ENCODE data around the gene TMEM63A.
A peak's percentile ranks its signal among the peaks of the same experiment; 100 is the strongest.

TMEM63A gene

GRCh38 chr1:225845571-225846259, 36.5 kb downstream of the TMEM63A start:
- Histone ChIP-seq H4K8ac (ENCODE audit: low read depth, low read length) (no peak overlapping the region), H3K36me3 (ENCODE audit: control insufficient read depth, insufficient read depth, low read length) (peaks cover 11% of the 10 kb centered on the region)
- WGBS (ENCODE audit: extremely low coverage, insufficient coverage, low lambda C conversion rate) = no CpG with 5 or more reads among the region's 13 CpGs

GRCh38 chr1:225845097-225845496, 37.1 kb downstream of the TMEM63A start:
- no peaks in the 10 kb centered on the region for H3K4me1 ChIP-seq (ENCODE audit: control insufficient read depth, low read depth, low read length)
- H3K18ac ChIP-seq (ENCODE audit: low read length) = no peak overlapping the region
- H4K5ac ChIP-seq (ENCODE audit: low read length) = no peak overlapping the region
- no peak overlapping the region for H2BK15ac ChIP-seq (replicated peaks; ENCODE audit: low read depth)
- H3K4me3 ChIP-seq (ENCODE audit: low read length) = no peak overlapping the region
- no peak for DNase-seq
- no peak overlapping the region for H2BK120ac ChIP-seq (ENCODE audit: low read depth, low read length)
- no peak overlapping the region for H4K8ac ChIP-seq (ENCODE audit: low read depth, low read length)
- WGBS (ENCODE audit: extremely low coverage, insufficient coverage, low lambda C conversion rate) = no CpG with 5 or more reads among the region's 14 CpGs
- no peak overlapping the region for H3K4me2 ChIP-seq (ENCODE audit: low read length)
- no peaks in the 10 kb centered on the region for H3K27me3 ChIP-seq (ENCODE audit: insufficient read depth, low read length, poor library complexity)
- H3K23ac ChIP-seq (ENCODE audit: low read length) = no peak overlapping the region
- H2AK5ac ChIP-seq (ENCODE audit: low read length) = no peak overlapping the region
- H3K27ac ChIP-seq (ENCODE audit: low read depth, low read length) = no peak overlapping the region
- no peak overlapping the region for H3K4ac ChIP-seq (ENCODE audit: low read depth, low read length)
- H3K79me1 ChIP-seq (ENCODE audit: low read length) = no peaks in the 10 kb centered on the region
- H3K56ac ChIP-seq (ENCODE audit: low read length) = no peak overlapping the region
- no peak overlapping the region for H2BK5ac ChIP-seq (ENCODE audit: low read length)
- H3K9ac ChIP-seq (ENCODE audit: low read length) = no peak overlapping the region
- H3K79me2 ChIP-seq (ENCODE audit: control insufficient read depth, insufficient read depth, low read length) = no peaks in the 10 kb centered on the region
- H3K36me3 ChIP-seq (ENCODE audit: control insufficient read depth, insufficient read depth, low read length) = peaks cover 13% of the 10 kb centered on the region

More at GRCh38 chr1:225845571-225846259, 36.5 kb downstream of the TMEM63A start:
- Histone ChIP-seq H3K4me3 (ENCODE audit: low read length) (no peak overlapping the region), H3K4ac (ENCODE audit: low read depth, low read length) (no peak overlapping the region), H3K27ac (ENCODE audit: low read depth, low read length) (no peak overlapping the region), H2BK120ac (ENCODE audit: low read depth, low read length) (no peak overlapping the region), H3K56ac (ENCODE audit: low read length) (peak overlapping the region; percentile 27), H3K4me1 (ENCODE audit: control insufficient read depth, low read depth, low read length) (no peaks in the 10 kb centered on the region), H4K5ac (ENCODE audit: low read length) (no peak overlapping the region), H3K23ac (ENCODE audit: low read length) (no peak overlapping the region), H2BK15ac (replicated peaks; ENCODE audit: low read depth) (no peak overlapping the region), H2AK5ac (ENCODE audit: low read length) (no peak overlapping the region), H3K79me2 (ENCODE audit: control insufficient read depth, insufficient read depth, low read length) (no peaks in the 10 kb centered on the region), H2BK5ac (ENCODE audit: low read length) (no peak overlapping the region), H3K4me2 (ENCODE audit: low read length) (no peak overlapping the region), H3K9ac (ENCODE audit: low read length) (no peak overlapping the region), H3K79me1 (ENCODE audit: low read length) (no peaks in the 10 kb centered on the region), H3K18ac (ENCODE audit: low read length) (no peak overlapping the region), H3K27me3 (ENCODE audit: insufficient read depth, low read length, poor library complexity) (no peaks in the 10 kb centered on the region)
- peak; percentile 98 for DNase-seq

- Histone ChIP-seq H3K27me3 (ENCODE audit: insufficient read depth, low read length, poor library complexity) (no peaks in the 10 kb centered on the region), H3K36me3 (ENCODE audit: control insufficient read depth, insufficient read depth, low read length) (peaks cover 14% of the 10 kb centered on the region)
- DNase-seq = no peak
These were observed 37.7 kb downstream of the TMEM63A start for GRCh38 chr1:225844236-225845061.

GRCh38 chr1:225843426-225843795, 38.8 kb downstream of the TMEM63A start:
- Histone ChIP-seq H3K18ac (ENCODE audit: low read length) (no peak overlapping the region), H3K23ac (ENCODE audit: low read length) (no peak overlapping the region), H3K4me2 (ENCODE audit: low read length) (no peak overlapping the region), H2BK5ac (ENCODE audit: low read length) (no peak overlapping the region), H4K5ac (ENCODE audit: low read length) (no peak overlapping the region), H3K27me3 (ENCODE audit: insufficient read depth, low read length, poor library complexity) (no peaks in the 10 kb centered on the region), H3K79me2 (ENCODE audit: control insufficient read depth, insufficient read depth, low read length) (no peaks in the 10 kb centered on the region), H3K56ac (ENCODE audit: low read length) (no peak overlapping the region), H2BK120ac (ENCODE audit: low read depth, low read length) (no peak overlapping the region), H3K36me3 (ENCODE audit: control insufficient read depth, insufficient read depth, low read length) (peaks cover 17% of the 10 kb centered on the region), H3K9ac (ENCODE audit: low read length) (no peak overlapping the region), H3K4me3 (ENCODE audit: low read length) (no peak overlapping the region), H3K4me1 (ENCODE audit: control insufficient read depth, low read depth, low read length) (no peaks in the 10 kb centered on the region), H3K27ac (ENCODE audit: low read depth, low read length) (no peak overlapping the region), H3K79me1 (ENCODE audit: low read length) (no peaks in the 10 kb centered on the region), H2BK15ac (replicated peaks; ENCODE audit: low read depth) (no peak overlapping the region), H3K4ac (ENCODE audit: low read depth, low read length) (no peak overlapping the region), H4K8ac (ENCODE audit: low read depth, low read length) (no peak overlapping the region), H2AK5ac (ENCODE audit: low read length) (no peak overlapping the region)
- WGBS (ENCODE audit: extremely low coverage, insufficient coverage, low lambda C conversion rate) = no CpG with 5 or more reads among the region's 6 CpGs
- no peak for DNase-seq

More at GRCh38 chr1:225844236-225845061, 37.7 kb downstream of the TMEM63A start:
- Histone ChIP-seq H3K18ac (ENCODE audit: low read length) (no peak overlapping the region), H3K4me1 (ENCODE audit: control insufficient read depth, low read depth, low read length) (no peaks in the 10 kb centered on the region), H2BK120ac (ENCODE audit: low read depth, low read length) (no peak overlapping the region), H3K4me3 (ENCODE audit: low read length) (no peak overlapping the region), H2BK15ac (replicated peaks; ENCODE audit: low read depth) (no peak overlapping the region), H3K56ac (ENCODE audit: low read length) (no peak overlapping the region), H3K79me2 (ENCODE audit: control insufficient read depth, insufficient read depth, low read length) (no peaks in the 10 kb centered on the region), H4K5ac (ENCODE audit: low read length) (no peak overlapping the region), H3K4me2 (ENCODE audit: low read length) (no peak overlapping the region), H3K79me1 (ENCODE audit: low read length) (no peaks in the 10 kb centered on the region), H3K4ac (ENCODE audit: low read depth, low read length) (no peak overlapping the region), H4K8ac (ENCODE audit: low read depth, low read length) (no peak overlapping the region), H3K23ac (ENCODE audit: low read length) (no peak overlapping the region), H2AK5ac (ENCODE audit: low read length) (no peak overlapping the region), H3K9ac (ENCODE audit: low read length) (no peak overlapping the region), H2BK5ac (ENCODE audit: low read length) (no peak overlapping the region), H3K27ac (ENCODE audit: low read depth, low read length) (no peak overlapping the region)
- WGBS (ENCODE audit: extremely low coverage, insufficient coverage, low lambda C conversion rate) = no CpG with 5 or more reads among the region's 18 CpGs

- H4K5ac ChIP-seq (ENCODE audit: low read length) = no peak overlapping the region
- H3K36me3 ChIP-seq (ENCODE audit: control insufficient read depth, insufficient read depth, low read length) = peaks cover 19% of the 10 kb centered on the region
- H3K4me2 ChIP-seq (ENCODE audit: low read length) = no peak overlapping the region
- H3K18ac ChIP-seq (ENCODE audit: low read length) = no peak overlapping the region
- no peaks in the 10 kb centered on the region for H3K79me2 ChIP-seq (ENCODE audit: control insufficient read depth, insufficient read depth, low read length)
- no peak overlapping the region for H3K23ac ChIP-seq (ENCODE audit: low read length)
- H4K8ac ChIP-seq (ENCODE audit: low read depth, low read length) = no peak overlapping the region
- H3K56ac ChIP-seq (ENCODE audit: low read length) = no peak overlapping the region
- no peak overlapping the region for H2BK5ac ChIP-seq (ENCODE audit: low read length)
- no peak overlapping the region for H2AK5ac ChIP-seq (ENCODE audit: low read length)
- no peak overlapping the region for H3K4me3 ChIP-seq (ENCODE audit: low read length)
- no peak overlapping the region for H2BK15ac ChIP-seq (replicated peaks; ENCODE audit: low read depth)
- H3K4me1 ChIP-seq (ENCODE audit: control insufficient read depth, low read depth, low read length) = no peaks in the 10 kb centered on the region
- H3K27me3 ChIP-seq (ENCODE audit: insufficient read depth, low read length, poor library complexity) = no peaks in the 10 kb centered on the region
- no peak overlapping the region for H3K9ac ChIP-seq (ENCODE audit: low read length)
- WGBS (ENCODE audit: extremely low coverage, insufficient coverage, low lambda C conversion rate) = no CpG with 5 or more reads among the region's 6 CpGs
- H3K4ac ChIP-seq (ENCODE audit: low read depth, low read length) = no peak overlapping the region
- no peaks in the 10 kb centered on the region for H3K79me1 ChIP-seq (ENCODE audit: low read length)
- no peak overlapping the region for H3K27ac ChIP-seq (ENCODE audit: low read depth, low read length)
- H2BK120ac ChIP-seq (ENCODE audit: low read depth, low read length) = no peak overlapping the region
- DNase-seq = no peak
These were observed 39.3 kb downstream of the TMEM63A start for GRCh38 chr1:225842788-225843425.

All from mesendoderm (in vitro differentiated cells).